PFSK-1 (cell line): Measurements from ENCODE around the gene PHKA2.

Experiments used
- FOXP2 ChIP-seq: optimal IDR thresholded peaks from 2 replicates; pipeline ENCODE3; 2011; ENCODE audit warnings: borderline replicate concordance, control low read depth, inconsistent platforms; ENCODE audit not compliant: insufficient read depth; ENCODE audit errors: extremely low read length, extremely low read depth
- POLR2AphosphoS5 ChIP-seq: IDR thresholded peaks from 2 replicates; pipeline ENCODE4 v1.6.1; 2012; ENCODE audit warnings: low read depth, mild to moderate bottlenecking, control low read depth, low read length, moderate library complexity
- SIN3A ChIP-seq: IDR thresholded peaks from 2 replicates; pipeline ENCODE4 v1.6.1; 2012; ENCODE audit warnings: mild to moderate bottlenecking, low read length, moderate library complexity, borderline replicate concordance; ENCODE audit not compliant: insufficient read depth

DNA sequence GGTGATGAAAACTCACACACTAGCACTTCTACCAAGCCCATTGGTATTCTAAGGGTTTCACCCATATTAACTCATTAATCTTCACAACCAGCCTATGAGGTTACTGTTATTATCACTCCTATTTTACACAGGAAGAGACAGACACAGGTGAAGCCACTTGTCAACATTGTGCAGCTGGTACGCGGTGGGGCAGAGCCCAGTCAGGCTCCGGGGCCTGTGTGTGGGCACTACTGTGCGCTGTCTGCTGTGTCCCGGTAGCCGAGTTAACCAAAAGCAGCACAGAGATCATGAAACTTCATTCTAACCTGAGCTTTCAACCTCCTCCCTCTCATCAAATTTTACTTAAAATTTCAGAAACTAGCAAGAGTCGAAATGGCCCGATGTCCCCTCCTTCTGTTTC, 111.3 kb downstream of the PHKA2 start:
- no peak for TF ChIP-seq SIN3A
- no peak for TF ChIP-seq POLR2AphosphoS5
- TF ChIP-seq FOXP2: no peak
